Measurements from ENCODE around the gene SCAND1. TPM values are rescaled to one million over a fixed set of nuclear protein-coding genes. Genes with fewer than 3 reads are reported as not detected.

SCAND1 gene
- total RNA-seq, 3 donors from 2014 or later = 87.5 to 103 (median 89.6) TPM

DNA sequence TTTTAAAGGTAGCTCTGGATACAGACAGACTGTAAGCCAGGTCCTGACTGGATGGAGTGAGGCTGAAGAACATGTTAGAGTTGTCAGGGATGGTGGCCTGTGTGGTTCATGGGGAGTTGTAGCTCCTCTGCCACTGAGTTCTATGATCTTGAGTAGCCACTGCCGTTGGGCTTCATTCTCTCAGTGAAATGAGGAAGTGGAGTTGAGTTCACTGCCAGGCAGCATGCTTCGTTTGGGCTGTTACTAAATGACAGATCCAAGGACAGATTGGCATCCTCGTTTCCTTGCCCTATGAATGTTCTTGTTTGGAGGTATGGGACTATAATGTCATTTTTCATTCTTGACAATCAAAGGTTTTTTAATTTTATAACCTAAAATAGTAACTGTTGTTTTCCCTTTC is 37.2 kb downstream of the SCAND1 start:
- peaks cover 8% of the 10 kb centered on the region for H3K36me3 ChIP-seq

GRCh38 chr20:35912881-35913280 is 41.4 kb downstream of the SCAND1 start:
- DNase-seq (ENCODE audit: low spot score in 2 of 2) = no peak
- TF ChIP-seq POLR2A (IDR thresholded peaks at IDR 0.05) (no peak), POLR2AphosphoS5 (IDR thresholded peaks at IDR 0.05) (no peak)
- TF ChIP-seq, protein P1, sequence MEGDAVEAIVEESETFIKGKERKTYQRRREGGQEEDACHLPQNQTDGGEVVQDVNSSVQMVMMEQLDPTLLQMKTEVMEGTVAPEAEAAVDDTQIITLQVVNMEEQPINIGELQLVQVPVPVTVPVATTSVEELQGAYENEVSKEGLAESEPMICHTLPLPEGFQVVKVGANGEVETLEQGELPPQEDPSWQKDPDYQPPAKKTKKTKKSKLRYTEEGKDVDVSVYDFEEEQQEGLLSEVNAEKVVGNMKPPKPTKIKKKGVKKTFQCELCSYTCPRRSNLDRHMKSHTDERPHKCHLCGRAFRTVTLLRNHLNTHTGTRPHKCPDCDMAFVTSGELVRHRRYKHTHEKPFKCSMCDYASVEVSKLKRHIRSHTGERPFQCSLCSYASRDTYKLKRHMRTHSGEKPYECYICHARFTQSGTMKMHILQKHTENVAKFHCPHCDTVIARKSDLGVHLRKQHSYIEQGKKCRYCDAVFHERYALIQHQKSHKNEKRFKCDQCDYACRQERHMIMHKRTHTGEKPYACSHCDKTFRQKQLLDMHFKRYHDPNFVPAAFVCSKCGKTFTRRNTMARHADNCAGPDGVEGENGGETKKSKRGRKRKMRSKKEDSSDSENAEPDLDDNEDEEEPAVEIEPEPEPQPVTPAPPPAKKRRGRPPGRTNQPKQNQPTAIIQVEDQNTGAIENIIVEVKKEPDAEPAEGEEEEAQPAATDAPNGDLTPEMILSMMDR (IDR thresholded peaks at IDR 0.05) = no peak
- H3K36me3 ChIP-seq = peaks cover 4% of the 10 kb centered on the region
- H3K27ac ChIP-seq = no peak overlapping the region
- no peaks in the 10 kb centered on the region for H3K4me1 ChIP-seq
- H3K9me3 ChIP-seq = no peaks in the 10 kb centered on the region
- H3K4me3 ChIP-seq = no peak overlapping the region
- no peaks in the 10 kb centered on the region for H3K27me3 ChIP-seq
- intact Hi-C loops (cut with DNase I; ENCODE audit: low total_unique reads) = no loop called here

More for the DNA sequence above, 37.2 kb downstream of the SCAND1 start:
- intact Hi-C loops (cut with DNase I; ENCODE audit: low total_unique reads) = no loop called here
- H3K27ac ChIP-seq = no peak overlapping the region
- no peaks in the 10 kb centered on the region for H3K9me3 ChIP-seq
- H3K27me3 ChIP-seq = no peaks in the 10 kb centered on the region
- TF ChIP-seq, protein P1 (IDR thresholded peaks at IDR 0.05) = no peak
- TF ChIP-seq POLR2AphosphoS5 (IDR thresholded peaks at IDR 0.05) = no peak
- TF ChIP-seq POLR2A (IDR thresholded peaks at IDR 0.05) = no peak
- H3K4me3 ChIP-seq = no peak overlapping the region
- no peaks in the 10 kb centered on the region for H3K4me1 ChIP-seq
- no peak for DNase-seq (ENCODE audit: low spot score in 2 of 2)

DNA sequence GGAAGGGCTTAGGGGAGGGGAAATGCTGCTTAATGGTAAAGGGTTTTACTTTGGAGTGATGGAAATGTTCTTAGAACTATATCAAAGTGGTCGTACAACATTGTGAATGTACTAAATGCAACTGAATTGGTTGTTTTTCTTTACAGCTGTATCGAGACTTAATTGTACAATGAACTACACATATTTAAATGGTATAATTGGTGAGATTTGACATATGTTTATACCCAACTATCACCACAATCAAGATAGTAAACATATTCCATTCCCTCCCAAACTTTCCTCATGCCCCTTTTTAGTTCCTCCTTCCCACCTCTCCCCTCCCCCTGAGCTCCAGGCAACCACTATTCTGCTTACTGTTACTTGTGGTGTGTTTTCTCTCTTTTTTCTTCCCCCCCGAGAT is 44.0 kb downstream of the SCAND1 start:
- H3K4me3 ChIP-seq = no peak overlapping the region
- H3K4me1 ChIP-seq = no peaks in the 10 kb centered on the region
- H3K36me3 ChIP-seq = no peaks in the 10 kb centered on the region
- intact Hi-C loops (cut with DNase I; ENCODE audit: low total_unique reads) = no loop called here
- H3K27ac ChIP-seq = no peak overlapping the region
- no peaks in the 10 kb centered on the region for H3K27me3 ChIP-seq
- H3K9me3 ChIP-seq = no peaks in the 10 kb centered on the region
- DNase-seq (ENCODE audit: low spot score in 2 of 2) = no peak
- TF ChIP-seq, protein P1 (IDR thresholded peaks at IDR 0.05) = no peak
- TF ChIP-seq POLR2AphosphoS5 (IDR thresholded peaks at IDR 0.05) (no peak), POLR2A (IDR thresholded peaks at IDR 0.05) (no peak)

DNA sequence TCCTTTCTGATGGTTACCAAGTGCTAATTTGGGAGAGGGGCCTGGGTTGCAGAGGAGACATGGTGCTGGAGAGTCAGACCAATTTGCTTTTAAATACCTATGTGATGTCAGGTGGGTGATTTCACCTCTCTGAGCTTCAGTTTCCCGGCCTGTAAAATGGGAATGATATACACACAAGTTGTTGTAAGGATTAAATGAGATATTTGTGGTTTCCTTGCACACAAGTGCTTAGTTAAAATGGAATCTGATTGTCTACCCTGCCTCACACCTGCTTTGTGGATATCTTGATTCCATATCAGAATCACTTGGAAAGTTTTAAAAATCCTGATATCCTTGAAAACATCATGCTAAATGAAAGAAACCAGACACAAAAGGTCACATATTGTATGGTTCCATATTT is 44.5 kb downstream of the SCAND1 start:
- H3K4me1 ChIP-seq = no peaks in the 10 kb centered on the region
- no peak for TF ChIP-seq POLR2A (IDR thresholded peaks at IDR 0.05)
- no peak for TF ChIP-seq POLR2AphosphoS5 (IDR thresholded peaks at IDR 0.05)
- TF ChIP-seq, protein P1 (IDR thresholded peaks at IDR 0.05) = no peak
- intact Hi-C loops (cut with DNase I; ENCODE audit: low total_unique reads) = no loop called here
- H3K36me3 ChIP-seq = no peaks in the 10 kb centered on the region
- no peak overlapping the region for H3K4me3 ChIP-seq
- no peak overlapping the region for H3K27ac ChIP-seq
- no peaks in the 10 kb centered on the region for H3K27me3 ChIP-seq
- no peaks in the 10 kb centered on the region for H3K9me3 ChIP-seq
- no peak for DNase-seq (ENCODE audit: low spot score in 2 of 2)

- Histone ChIP-seq H3K27ac (no peak overlapping the region), H3K4me3 (no peak overlapping the region), H3K4me1 (no peaks in the 10 kb centered on the region), H3K9me3 (no peaks in the 10 kb centered on the region), H3K27me3 (no peaks in the 10 kb centered on the region), H3K36me3 (no peaks in the 10 kb centered on the region)
- TF ChIP-seq POLR2AphosphoS5 (IDR thresholded peaks at IDR 0.05) = no peak
- TF ChIP-seq, protein P1 (IDR thresholded peaks at IDR 0.05) = no peak
- TF ChIP-seq POLR2A (IDR thresholded peaks at IDR 0.05) = no peak
- intact Hi-C loops (cut with DNase I; ENCODE audit: low total_unique reads) = no loop called here
- DNase-seq (ENCODE audit: low spot score in 2 of 2) = no peak
These were observed 45.1 kb downstream of the SCAND1 start for GRCh38 chr20:35909176-35909575.

Data from breast epithelium (tissue), 4 donors.